Measurements from ENCODE around the gene USP49.

- TF ChIP-seq CTCF (IDR thresholded peaks at IDR 0.05) (no peak), POLR2A (IDR thresholded peaks at IDR 0.05) (no peak)
Observed at GRCh38 chr6:41747256-41748101, 147.7 kb downstream of the USP49 start, which contains the start of gene PGC.

Measured in uterus (tissue), 2 donors.